Nephron progenitor cell (in vitro differentiated cells): ENCODE data around the gene LRBA.

Source experiments
- DNase-seq: peaks from one replicate; pipeline ENCODE4 v3.0.0; 2021
- H3K27ac Mint-ChIP-seq: 2 replicates; pipeline ENCODE4 v1.8.0; 2021; ENCODE audit warnings: mild to moderate bottlenecking, moderate library complexity, mixed read lengths
- H3K27me3 Mint-ChIP-seq: 2 replicates; pipeline ENCODE4 v1.8.0; 2021; ENCODE audit warnings: mild to moderate bottlenecking, low read depth, mixed read lengths; ENCODE audit not compliant: poor library complexity
- H3K36me3 Mint-ChIP-seq: 2 replicates; pipeline ENCODE4 v1.8.0; 2021; ENCODE audit warnings: low read depth, mixed read lengths
- H3K4me1 Mint-ChIP-seq: 2 replicates; pipeline ENCODE4 v1.8.0; 2021; ENCODE audit warnings: mixed read lengths
- H3K4me3 Mint-ChIP-seq: 2 replicates; pipeline ENCODE4 v1.8.0; 2021; ENCODE audit warnings: mild to moderate bottlenecking, moderate library complexity, mixed read lengths
- H3K9me3 Mint-ChIP-seq: 2 replicates; pipeline ENCODE4 v1.8.0; 2021; ENCODE audit warnings: mild to moderate bottlenecking, moderate library complexity, mixed read lengths
- TF ChIP-seq, protein P1 (sequence below): fragments of 200-600 bp; sonication (generic); IDR thresholded peaks from 2 replicates; pipeline ENCODE4 v1.5.0; 2021; ENCODE audit warnings: antibody characterized with exemption

LRBA gene

DNA sequence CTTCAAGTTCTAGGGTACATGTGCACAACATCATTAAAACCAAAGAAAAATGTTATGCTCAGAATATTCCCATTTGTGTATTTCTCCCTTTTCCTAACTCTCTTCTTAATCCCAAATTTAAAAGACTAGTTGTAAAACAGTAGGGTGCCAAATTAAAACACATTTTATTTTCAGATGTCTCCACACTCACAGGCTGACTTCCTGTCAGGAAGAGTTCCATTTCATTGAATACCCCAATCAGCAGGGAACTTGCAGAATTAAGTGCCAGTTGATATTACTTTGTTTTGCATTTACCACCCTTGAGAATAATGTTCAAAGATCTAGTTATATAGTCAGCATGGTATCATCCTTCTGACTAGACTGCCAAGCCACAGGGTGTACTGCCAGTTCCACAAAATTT is 225.2 kb downstream of the LRBA start:
- Mint-ChIP-seq H3K27ac (no peak overlapping the region), H3K9me3 (no peaks in the 10 kb centered on the region), H3K27me3 (no peaks in the 10 kb centered on the region), H3K4me3 (no peak overlapping the region), H3K4me1 (peaks cover 5% of the 10 kb centered on the region), H3K36me3 (no peaks in the 10 kb centered on the region)
- no peak for DNase-seq
- TF ChIP-seq, protein P1, sequence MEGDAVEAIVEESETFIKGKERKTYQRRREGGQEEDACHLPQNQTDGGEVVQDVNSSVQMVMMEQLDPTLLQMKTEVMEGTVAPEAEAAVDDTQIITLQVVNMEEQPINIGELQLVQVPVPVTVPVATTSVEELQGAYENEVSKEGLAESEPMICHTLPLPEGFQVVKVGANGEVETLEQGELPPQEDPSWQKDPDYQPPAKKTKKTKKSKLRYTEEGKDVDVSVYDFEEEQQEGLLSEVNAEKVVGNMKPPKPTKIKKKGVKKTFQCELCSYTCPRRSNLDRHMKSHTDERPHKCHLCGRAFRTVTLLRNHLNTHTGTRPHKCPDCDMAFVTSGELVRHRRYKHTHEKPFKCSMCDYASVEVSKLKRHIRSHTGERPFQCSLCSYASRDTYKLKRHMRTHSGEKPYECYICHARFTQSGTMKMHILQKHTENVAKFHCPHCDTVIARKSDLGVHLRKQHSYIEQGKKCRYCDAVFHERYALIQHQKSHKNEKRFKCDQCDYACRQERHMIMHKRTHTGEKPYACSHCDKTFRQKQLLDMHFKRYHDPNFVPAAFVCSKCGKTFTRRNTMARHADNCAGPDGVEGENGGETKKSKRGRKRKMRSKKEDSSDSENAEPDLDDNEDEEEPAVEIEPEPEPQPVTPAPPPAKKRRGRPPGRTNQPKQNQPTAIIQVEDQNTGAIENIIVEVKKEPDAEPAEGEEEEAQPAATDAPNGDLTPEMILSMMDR = no peak

DNA sequence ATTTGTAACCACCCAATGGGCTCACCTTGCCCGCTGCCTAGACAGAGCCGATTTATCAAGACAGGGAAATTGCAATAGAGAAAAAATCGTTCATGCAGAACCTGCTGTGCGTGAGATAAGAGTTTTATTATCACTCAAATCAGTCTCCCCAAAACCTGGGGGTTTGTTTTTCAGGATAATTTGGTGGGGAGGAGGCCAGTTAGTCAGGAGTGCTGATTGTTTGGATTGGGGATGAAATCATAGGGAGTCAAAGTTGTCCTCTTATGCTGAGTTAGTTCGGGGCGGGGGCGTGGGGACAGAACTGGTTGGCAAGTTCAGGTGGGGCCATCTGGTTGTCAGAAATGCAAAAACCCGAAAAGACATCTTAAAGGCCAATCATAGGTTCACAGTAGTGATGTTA is 230.1 kb downstream of the LRBA start:
- peaks cover 17% of the 10 kb centered on the region for H3K36me3 Mint-ChIP-seq
- peak overlapping the region; percentile 43 for H3K27ac Mint-ChIP-seq
- H3K9me3 Mint-ChIP-seq = no peaks in the 10 kb centered on the region
- H3K27me3 Mint-ChIP-seq = peaks cover 2% of the 10 kb centered on the region
- DNase-seq = no peak
- TF ChIP-seq, protein P1 = no peak
- peaks cover 6% of the 10 kb centered on the region for H3K4me1 Mint-ChIP-seq
- H3K4me3 Mint-ChIP-seq = no peak overlapping the region

DNA sequence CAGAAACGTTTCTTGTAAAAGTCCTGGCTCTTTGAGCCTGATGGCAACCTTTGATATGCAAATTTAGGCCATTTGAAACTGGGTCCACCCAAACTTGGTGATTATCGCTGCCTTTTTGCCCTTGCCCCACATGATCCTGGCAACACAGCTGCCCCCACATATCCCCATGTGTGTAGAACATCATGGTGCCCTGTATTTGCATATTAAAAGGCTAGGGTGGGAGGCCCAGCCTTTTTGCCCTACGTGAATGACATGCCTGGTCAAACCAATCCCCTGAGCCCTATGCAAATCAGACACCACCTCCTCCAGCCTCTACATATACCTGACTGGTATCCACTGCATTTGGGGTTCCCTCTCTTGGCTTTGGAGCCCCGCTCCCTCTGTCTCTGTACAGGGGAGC is 230.8 kb downstream of the LRBA start:
- H3K4me3 Mint-ChIP-seq = no peak overlapping the region
- H3K27ac Mint-ChIP-seq = peak overlapping the region; percentile 30
- DNase-seq = no peak
- H3K4me1 Mint-ChIP-seq = peaks cover 6% of the 10 kb centered on the region
- no peaks in the 10 kb centered on the region for H3K9me3 Mint-ChIP-seq
- peaks cover 2% of the 10 kb centered on the region for H3K27me3 Mint-ChIP-seq
- H3K36me3 Mint-ChIP-seq = peaks cover 17% of the 10 kb centered on the region
- TF ChIP-seq, protein P1 = no peak

DNA sequence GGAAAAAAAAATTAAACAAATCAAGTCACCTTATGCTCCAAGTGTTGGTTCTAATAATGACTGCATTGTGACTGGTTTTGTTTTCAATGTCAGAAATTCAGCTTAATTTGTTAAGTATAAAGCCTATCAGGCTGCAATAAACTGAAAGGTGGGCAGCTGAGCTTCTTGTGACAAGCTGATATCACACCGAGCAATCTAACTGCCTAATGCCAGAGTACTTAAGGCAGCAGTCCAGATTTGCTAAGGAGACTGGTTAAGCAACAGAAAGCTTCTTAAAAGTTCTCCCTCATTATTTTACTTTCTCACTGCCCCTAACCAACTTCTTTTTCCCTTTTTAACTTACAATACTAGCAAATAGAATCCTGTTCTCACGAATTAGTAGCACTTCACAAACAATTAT is 232.2 kb downstream of the LRBA start:
- H3K4me3 Mint-ChIP-seq = no peak overlapping the region
- H3K9me3 Mint-ChIP-seq = no peaks in the 10 kb centered on the region
- peaks cover 17% of the 10 kb centered on the region for H3K36me3 Mint-ChIP-seq
- peak overlapping the region; percentile 50 for H3K27ac Mint-ChIP-seq
- no peak for DNase-seq
- TF ChIP-seq, protein P1 = no peak
- peaks cover 2% of the 10 kb centered on the region for H3K27me3 Mint-ChIP-seq
- H3K4me1 Mint-ChIP-seq = peaks cover 11% of the 10 kb centered on the region

DNA sequence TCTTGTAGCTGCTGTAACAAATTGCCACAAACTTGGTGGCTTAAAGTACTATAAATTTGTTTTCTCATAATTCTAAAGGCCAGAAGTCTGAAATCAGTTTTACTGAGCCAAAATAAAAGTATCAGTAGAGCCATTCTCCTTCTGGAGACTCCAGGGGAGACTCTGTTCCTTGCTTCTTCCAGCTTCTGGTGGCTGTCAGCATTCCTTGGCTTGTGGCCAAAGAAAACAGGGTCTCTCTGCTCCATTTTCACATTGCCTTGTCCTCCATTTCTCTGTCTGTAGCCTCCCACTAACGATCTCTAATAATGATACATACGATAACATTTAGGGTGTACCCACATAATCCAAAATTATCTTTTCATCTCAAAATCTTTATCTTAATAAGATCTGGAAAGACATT is 232.8 kb downstream of the LRBA start:
- no peaks in the 10 kb centered on the region for H3K9me3 Mint-ChIP-seq
- no peak overlapping the region for H3K27ac Mint-ChIP-seq
- DNase-seq = no peak
- peaks cover 2% of the 10 kb centered on the region for H3K27me3 Mint-ChIP-seq
- TF ChIP-seq, protein P1 = no peak
- peaks cover 17% of the 10 kb centered on the region for H3K36me3 Mint-ChIP-seq
- H3K4me1 Mint-ChIP-seq = peaks cover 11% of the 10 kb centered on the region
- H3K4me3 Mint-ChIP-seq = no peak overlapping the region

DNA sequence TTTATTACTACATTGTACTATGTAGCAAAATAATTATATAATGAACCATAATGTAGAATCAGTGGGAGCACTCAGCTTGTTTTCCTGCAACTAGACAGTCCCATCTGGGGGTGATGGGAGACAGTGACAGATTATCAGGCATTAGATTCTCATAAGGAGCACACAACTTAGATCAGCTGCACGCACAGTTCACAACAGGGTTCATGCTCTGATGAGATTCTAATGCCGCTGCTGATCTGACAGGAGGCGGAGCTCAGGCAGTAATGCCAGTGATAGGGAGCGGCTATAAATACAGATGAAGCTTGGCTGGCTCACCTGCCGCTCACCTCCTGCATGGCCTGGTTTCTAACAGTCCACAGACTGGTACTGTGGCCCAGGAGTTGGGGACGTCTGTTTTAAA is 233.9 kb downstream of the LRBA start:
- Mint-ChIP-seq H3K4me3 (no peak overlapping the region), H3K27ac (no peak overlapping the region), H3K27me3 (peaks cover 2% of the 10 kb centered on the region), H3K36me3 (peaks cover 17% of the 10 kb centered on the region), H3K9me3 (no peaks in the 10 kb centered on the region), H3K4me1 (peaks cover 11% of the 10 kb centered on the region)
- no peak for DNase-seq
- TF ChIP-seq, protein P1 = no peak
